OCI-LY7 (cell line): ENCODE measurements around the gene ATP1B1. TPM values are rescaled to one million over a fixed set of nuclear protein-coding genes. Genes with fewer than 3 reads are reported as not detected.

ENCODE experiments used
- BruUV-seq: library from RNA; stranded (reverse); fragments of 400-500 nt; replicated peaks from 2 replicates; lab custom pipeline; 2021; lab: Mats Ljungman, UMichigan
- CTCF ChIA-PET: fragments of 300-600 bp; sonication (Branson Sonifier 250); formaldehyde crosslinking; loops from one replicate; lab custom pipeline; 2022; ENCODE audit warnings: antibody characterized with exemption; ENCODE audit not compliant: unreplicated experiment; lab: Charles Lee
- POLR2A ChIA-PET: fragments of 300-600 bp; sonication (Branson Sonifier 250); formaldehyde crosslinking; loops from one replicate; lab custom pipeline; 2022; ENCODE audit warnings: antibody characterized with exemption; lab: Charles Lee
- DNase-seq: peaks from one replicate; pipeline ENCODE4 v3.0.0-alpha.2; 2015; ENCODE audit warnings: low spot score
- H2AFZ ChIP-seq: fragments of 200-600 bp; sonication (generic), shearing (Covaris generic); 2 replicates; pipeline ENCODE4 v1.6.1; 2014; ENCODE audit warnings: mild to moderate bottlenecking, antibody characterized with exemption, low read length, moderate library complexity
- H3K27ac ChIP-seq: fragments of 200-600 bp; sonication (generic); 2 replicates; pipeline ENCODE4 v1.5.1; 2014; ENCODE audit warnings: mixed run types, low read depth, mild to moderate bottlenecking, moderate library complexity, low read length, inconsistent platforms; ENCODE audit not compliant: poor library complexity, severe bottlenecking
- H3K36me3 ChIP-seq: fragments of 200-600 bp; sonication (generic); 2 replicates; pipeline ENCODE4 v1.6.1; 2014; ENCODE audit warnings: mild to moderate bottlenecking, antibody characterized with exemption, low read length, moderate library complexity, mixed read lengths; ENCODE audit not compliant: insufficient read depth
- H3K4me1 ChIP-seq: fragments of 200-600 bp; sonication (generic); 2 replicates; pipeline ENCODE4 v1.5.1; 2014; ENCODE audit warnings: mild to moderate bottlenecking, low read length; ENCODE audit not compliant: insufficient read depth, poor library complexity, severe bottlenecking
- H3K4me2 ChIP-seq: fragments of 200-600 bp; sonication (generic); 2 replicates; pipeline ENCODE4 v1.6.1; 2014; ENCODE audit warnings: mild to moderate bottlenecking, low read length
- H3K4me3 ChIP-seq: fragments of 200-600 bp; sonication (generic); 2 replicates; pipeline ENCODE4 v1.5.1; 2014; ENCODE audit warnings: mild to moderate bottlenecking, low read depth, low read length; ENCODE audit not compliant: poor library complexity, severe bottlenecking
- H3K79me2 ChIP-seq: fragments of 200-600 bp; sonication (generic); 2 replicates; pipeline ENCODE4 v1.6.1; 2016; ENCODE audit warnings: low read depth, mild to moderate bottlenecking, low read length, moderate library complexity, mixed read lengths; ENCODE audit not compliant: insufficient read depth
- H3K9me2 ChIP-seq: fragments of 200-600 bp; sonication (generic); 2 replicates; pipeline ENCODE4 v1.6.1; 2016; ENCODE audit warnings: mild to moderate bottlenecking, low read length, mixed read lengths; ENCODE audit not compliant: insufficient read depth
- H3K9me3 ChIP-seq: fragments of 200-600 bp; sonication (generic); 2 replicates; pipeline ENCODE4 v1.6.1; 2014; ENCODE audit warnings: mild to moderate bottlenecking, mixed run types, low read length, mixed read lengths
- H4K20me1 ChIP-seq: fragments of 200-600 bp; sonication (generic); 2 replicates; pipeline ENCODE4 v1.6.1; 2014; ENCODE audit warnings: mild to moderate bottlenecking, antibody characterized with exemption, low read length, moderate library complexity, mixed read lengths; ENCODE audit not compliant: insufficient read depth
- EZH2phosphoT487 ChIP-seq: fragments of 200-600 bp; sonication (generic); IDR thresholded peaks from 2 replicates; pipeline ENCODE4 v1.6.1; 2018; ENCODE audit warnings: low read depth, borderline replicate concordance, mild to moderate bottlenecking, mixed run types, antibody characterized with exemption, low read length, moderate library complexity, mixed read lengths
- intact Hi-C: fragments of 100-400 bp; cut with micrococcal nuclease; formaldehyde crosslinking; loops from one replicate; pipeline ENCODE4 v1.10.0; 2022; ENCODE audit not compliant: unreplicated experiment
- total RNA-seq, 2 experiments: library from RNA; depleted of rRNA in 1 of 2; stranded (reverse); fragments of >200 nt in 1 of 2; shearing (Covaris generic) in 1 of 2; gene quantifications; 2 replicates each; pipeline ENCODE4 v1.2.3, GENCODE V29; 2014 to 2022
- TF ChIP-seq, protein P1 (sequence below): fragments of 200-600 bp; sonication (generic); conservative IDR thresholded peaks from 2 replicates; pipeline ENCODE4 v1.5.1; 2014; ENCODE audit warnings: mild to moderate bottlenecking, antibody characterized with exemption, low read length, moderate library complexity, mixed read lengths

The ATP1B1 gene
- total RNA-seq, 2 experiments from 2014 or later = 17.5 to 22.5 TPM

DNA sequence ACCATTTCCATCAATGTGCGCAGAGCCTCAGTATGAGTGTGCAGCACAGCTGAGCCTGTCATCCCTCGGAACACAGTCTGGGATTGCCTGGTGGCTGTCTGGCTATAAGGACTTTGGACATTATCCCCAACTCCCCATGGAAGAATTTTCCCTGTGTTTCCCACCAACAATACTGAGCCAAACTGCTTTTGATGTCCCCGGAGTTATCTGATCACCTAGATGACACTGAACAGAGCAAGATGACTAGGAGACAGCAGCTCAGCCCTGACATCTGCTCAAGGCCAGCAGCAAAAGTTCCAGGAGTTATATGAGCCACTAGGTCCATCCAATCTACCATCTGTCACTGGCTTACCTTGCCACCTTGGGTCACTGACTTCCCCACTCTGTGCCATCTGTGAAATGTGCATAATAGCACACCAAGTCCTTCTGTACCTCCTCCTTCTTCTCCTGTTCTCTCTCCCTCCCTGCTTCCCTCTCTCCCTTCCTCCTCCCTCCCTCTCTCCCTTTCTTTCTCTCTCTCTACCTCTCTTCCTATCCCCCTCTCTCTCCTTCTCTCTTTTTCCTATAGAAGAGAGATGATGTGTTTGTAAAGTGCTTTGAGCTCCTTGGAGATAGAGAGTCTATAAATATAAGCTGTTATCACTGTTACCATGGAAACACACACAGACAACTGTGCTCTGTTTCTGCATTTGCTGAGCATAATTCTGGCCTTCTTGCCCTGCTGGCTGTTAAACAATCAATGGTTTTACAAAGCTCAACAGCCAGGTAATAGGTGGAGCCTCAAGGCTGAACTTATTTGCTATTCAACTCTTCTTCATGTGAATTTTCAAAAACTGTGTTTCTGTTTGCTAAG, 19.7 kb upstream of the ATP1B1 start:
- no TSS peak for BruUV-seq
- POLR2A ChIA-PET = interaction anchor here (0.7 kb wide), 1 partner anchor 161 kb away, joined by 7 read pairs; no protein-coding TSS in a partner anchor
- TF ChIP-seq, protein P1, sequence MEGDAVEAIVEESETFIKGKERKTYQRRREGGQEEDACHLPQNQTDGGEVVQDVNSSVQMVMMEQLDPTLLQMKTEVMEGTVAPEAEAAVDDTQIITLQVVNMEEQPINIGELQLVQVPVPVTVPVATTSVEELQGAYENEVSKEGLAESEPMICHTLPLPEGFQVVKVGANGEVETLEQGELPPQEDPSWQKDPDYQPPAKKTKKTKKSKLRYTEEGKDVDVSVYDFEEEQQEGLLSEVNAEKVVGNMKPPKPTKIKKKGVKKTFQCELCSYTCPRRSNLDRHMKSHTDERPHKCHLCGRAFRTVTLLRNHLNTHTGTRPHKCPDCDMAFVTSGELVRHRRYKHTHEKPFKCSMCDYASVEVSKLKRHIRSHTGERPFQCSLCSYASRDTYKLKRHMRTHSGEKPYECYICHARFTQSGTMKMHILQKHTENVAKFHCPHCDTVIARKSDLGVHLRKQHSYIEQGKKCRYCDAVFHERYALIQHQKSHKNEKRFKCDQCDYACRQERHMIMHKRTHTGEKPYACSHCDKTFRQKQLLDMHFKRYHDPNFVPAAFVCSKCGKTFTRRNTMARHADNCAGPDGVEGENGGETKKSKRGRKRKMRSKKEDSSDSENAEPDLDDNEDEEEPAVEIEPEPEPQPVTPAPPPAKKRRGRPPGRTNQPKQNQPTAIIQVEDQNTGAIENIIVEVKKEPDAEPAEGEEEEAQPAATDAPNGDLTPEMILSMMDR = no peak
- TF ChIP-seq EZH2phosphoT487 = no peak
- CTCF ChIA-PET = no interaction called here
- Histone ChIP-seq H3K4me3 (no peak overlapping the region), H2AFZ (no peak overlapping the region), H3K4me2 (no peak overlapping the region), H3K9me2 (no peaks in the 10 kb centered on the region), H4K20me1 (no peaks in the 10 kb centered on the region), H3K36me3 (no peaks in the 10 kb centered on the region), H3K27ac (no peak overlapping the region), H3K4me1 (no peaks in the 10 kb centered on the region), H3K79me2 (no peaks in the 10 kb centered on the region), H3K9me3 (no peaks in the 10 kb centered on the region)
- DNase-seq = no peak
- intact Hi-C loops = no loop called here

DNA sequence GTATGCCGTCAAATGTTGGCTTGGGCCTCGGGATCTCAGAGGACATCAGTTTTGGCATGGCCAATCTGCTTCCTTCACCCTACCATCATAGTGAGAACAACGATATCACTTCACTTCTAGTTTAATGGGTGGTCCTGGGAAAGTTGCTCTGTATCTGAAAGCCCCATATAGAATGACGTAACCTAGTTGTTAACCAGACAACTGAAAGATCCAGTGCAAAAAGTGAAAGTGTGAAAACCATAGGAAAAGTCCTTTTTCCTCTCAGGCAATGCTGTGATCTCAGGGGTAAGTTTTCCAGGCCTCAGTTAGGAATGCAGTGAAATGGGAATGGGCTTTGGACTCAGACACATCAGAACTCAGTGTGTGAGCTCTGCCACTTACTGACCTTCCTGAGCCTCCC, 18.6 kb upstream of the ATP1B1 start:
- intact Hi-C loops = no loop called here
- TF ChIP-seq EZH2phosphoT487 = no peak
- TF ChIP-seq, protein P1 = no peak
- Histone ChIP-seq H3K4me1 (no peaks in the 10 kb centered on the region), H2AFZ (no peak overlapping the region), H3K36me3 (no peaks in the 10 kb centered on the region), H3K9me3 (no peaks in the 10 kb centered on the region), H4K20me1 (no peaks in the 10 kb centered on the region), H3K4me3 (no peak overlapping the region), H3K4me2 (no peak overlapping the region), H3K27ac (no peak overlapping the region), H3K79me2 (no peaks in the 10 kb centered on the region), H3K9me2 (no peaks in the 10 kb centered on the region)
- ChIA-PET CTCF (no interaction called here), POLR2A (interaction anchor here (1.2 kb wide), 1 partner anchor 17 kb away, joined by 4 read pairs; no protein-coding TSS in a partner anchor)
- BruUV-seq = no TSS peak
- DNase-seq = no peak

DNA sequence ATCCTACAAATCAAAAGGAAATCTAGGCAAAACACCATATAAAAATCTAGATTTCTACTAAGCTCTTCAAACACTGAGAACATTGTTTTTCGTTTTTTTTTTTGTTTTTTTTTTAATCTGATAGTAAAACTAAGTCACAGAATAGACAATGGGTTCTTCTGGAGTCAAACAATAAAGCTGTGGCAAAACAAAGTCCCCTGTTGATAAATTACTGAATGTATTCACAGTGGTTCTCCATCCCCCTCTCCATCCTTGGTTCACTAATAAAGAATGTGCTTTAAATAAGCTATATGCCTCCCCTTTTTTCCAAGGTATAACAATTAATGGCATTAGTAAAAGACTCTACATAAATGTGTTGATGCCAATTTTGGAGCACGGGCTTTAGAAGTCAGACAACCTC, 16.7 kb upstream of the ATP1B1 start:
- H3K79me2 ChIP-seq = no peaks in the 10 kb centered on the region
- no peaks in the 10 kb centered on the region for H3K4me1 ChIP-seq
- DNase-seq = no peak
- ChIA-PET POLR2A (interaction anchor here (0.7 to 2.1 kb wide), 3 partner anchors 11 to 1436 kb away, joined by 3 to 4 read pairs (median 4); no protein-coding TSS in a partner anchor), CTCF (no interaction called here)
- H3K4me3 ChIP-seq = no peak overlapping the region
- H3K36me3 ChIP-seq = no peaks in the 10 kb centered on the region
- H3K27ac ChIP-seq = no peak overlapping the region
- no peak overlapping the region for H3K4me2 ChIP-seq
- no TSS peak for BruUV-seq
- H3K9me3 ChIP-seq = no peaks in the 10 kb centered on the region
- intact Hi-C loops = no loop called here
- no peaks in the 10 kb centered on the region for H4K20me1 ChIP-seq
- H3K9me2 ChIP-seq = 0 out of 2 replicates have a peak, but pooled peaks cover 4% of the 10 kb centered on the region
- no peak overlapping the region for H2AFZ ChIP-seq
- TF ChIP-seq, protein P1 = no peak
- TF ChIP-seq EZH2phosphoT487 = no peak
